HG02870 (cell line): Measurements from ENCODE around the gene CCNT1.
"Not testable (repeated sequence)": the region's sequence is repeated elsewhere in the genome, so short reads cannot be mapped to it uniquely, and the experiment has no call there.

Experiments used
- ATAC-seq: cut with Tn5 transposase; IDR thresholded peaks from one replicate; pipeline ENCODE4 v1.9.1; 2021; ENCODE audit warnings: mild to moderate bottlenecking, moderate library complexity; ENCODE audit not compliant: unreplicated experiment

The CCNT1 gene

DNA sequence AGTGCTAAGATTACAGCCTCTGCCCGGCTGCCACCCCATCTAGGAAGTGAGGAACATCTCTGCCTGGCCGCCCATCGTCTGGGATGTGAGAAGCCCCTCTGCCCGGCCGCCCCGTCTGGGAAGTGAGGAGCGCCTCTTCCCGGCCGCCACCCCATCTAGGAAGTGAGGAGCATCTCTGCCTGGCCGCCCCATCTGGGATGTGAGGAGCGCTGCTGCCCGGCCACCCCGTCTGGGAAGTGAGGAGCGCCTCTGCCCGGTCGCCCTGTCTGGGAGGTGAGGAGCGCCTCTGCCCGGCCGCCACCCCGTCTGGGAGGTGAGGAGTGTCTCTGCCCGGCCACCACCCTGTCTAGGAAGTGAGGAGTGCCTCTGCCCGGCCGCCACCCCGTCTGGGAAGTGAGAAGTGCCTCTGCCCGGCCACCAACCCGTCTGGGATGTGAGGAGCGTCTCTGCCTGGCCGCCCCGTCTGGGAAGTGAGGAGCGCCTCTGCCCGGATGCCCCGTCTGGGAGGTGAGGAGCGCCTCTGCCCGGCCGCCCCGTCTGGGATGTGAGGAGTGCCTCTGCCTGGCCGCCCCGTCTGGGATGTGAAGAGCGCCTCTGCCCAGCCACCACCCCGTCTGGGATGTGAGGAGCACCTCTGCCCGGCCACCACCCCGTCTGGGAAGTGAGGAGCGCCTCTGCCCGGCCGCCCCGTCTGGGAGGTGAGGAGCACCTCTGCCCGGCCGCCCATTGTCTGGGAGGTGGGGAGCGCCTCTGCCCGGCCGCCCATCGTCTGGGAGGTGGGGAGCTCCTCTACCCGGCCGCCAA lies 74.6 kb downstream of the CCNT1 start:
- ATAC-seq = not testable (repeated sequence)

DNA sequence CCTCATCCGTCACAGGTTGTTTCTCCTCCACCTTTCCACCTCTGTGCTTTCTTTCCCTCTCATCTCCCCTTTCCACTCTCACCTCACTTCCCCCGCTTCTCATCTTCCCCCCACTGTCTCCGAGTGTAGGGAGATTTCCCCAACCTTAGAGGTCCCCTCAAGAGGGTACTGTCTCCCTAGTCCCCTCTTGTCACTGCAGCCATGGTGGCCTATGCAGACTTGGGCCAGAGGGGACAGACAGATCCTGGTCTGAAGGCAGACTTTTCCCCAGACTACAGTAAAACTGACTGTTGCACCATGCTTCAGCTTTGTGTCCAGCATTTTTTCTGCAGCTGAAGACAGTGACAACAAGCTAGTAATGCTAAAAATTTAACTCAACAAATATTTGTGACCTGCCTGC lies 75.7 kb downstream of the CCNT1 start:
- no peak for ATAC-seq

DNA sequence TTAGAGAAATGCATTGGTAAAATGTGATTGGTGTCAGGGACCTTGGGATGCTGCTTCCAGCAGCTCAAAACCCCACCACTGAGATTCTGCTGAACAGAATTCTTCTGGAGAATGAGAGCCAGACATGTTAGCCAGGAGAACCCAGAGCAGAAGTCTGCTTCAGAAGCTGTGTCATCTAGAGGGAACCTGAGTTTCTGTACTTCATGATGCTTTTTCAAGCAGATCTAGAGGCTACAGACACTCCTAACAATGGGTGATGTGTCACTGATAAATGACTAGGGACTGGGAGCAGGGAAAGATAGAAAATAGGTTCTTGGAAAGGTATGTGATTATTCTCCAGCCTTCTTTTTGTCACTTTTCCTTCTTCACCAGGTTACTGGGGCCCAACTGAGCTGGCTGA lies 76.1 kb downstream of the CCNT1 start:
- no peak for ATAC-seq
